Hippocampal formation (tissue), 2 donors: ENCODE measurements around the gene MAP3K5.
"Not testable (repeated sequence)": the region's sequence is repeated elsewhere in the genome, so short reads cannot be mapped to it uniquely, and the experiment has no call there.

Experiments used
- DNase-seq, 2 donors: peaks; one replicate each; lab custom pipeline; 2025; lab: John Stamatoyannopoulos, UW

Gene MAP3K5

GRCh38 chr6:136725124-136725523 is 67.2 kb downstream of the MAP3K5 start:
- no peak for DNase-seq

GRCh38 chr6:136723780-136724179 is 68.5 kb downstream of the MAP3K5 start:
- DNase-seq = no peak

- no peak for DNase-seq
These were observed 70.8 kb downstream of the MAP3K5 start for GRCh38 chr6:136721467-136721866.

GRCh38 chr6:136720045-136720770 is 72.1 kb downstream of the MAP3K5 start:
- DNase-seq = no peak

DNA sequence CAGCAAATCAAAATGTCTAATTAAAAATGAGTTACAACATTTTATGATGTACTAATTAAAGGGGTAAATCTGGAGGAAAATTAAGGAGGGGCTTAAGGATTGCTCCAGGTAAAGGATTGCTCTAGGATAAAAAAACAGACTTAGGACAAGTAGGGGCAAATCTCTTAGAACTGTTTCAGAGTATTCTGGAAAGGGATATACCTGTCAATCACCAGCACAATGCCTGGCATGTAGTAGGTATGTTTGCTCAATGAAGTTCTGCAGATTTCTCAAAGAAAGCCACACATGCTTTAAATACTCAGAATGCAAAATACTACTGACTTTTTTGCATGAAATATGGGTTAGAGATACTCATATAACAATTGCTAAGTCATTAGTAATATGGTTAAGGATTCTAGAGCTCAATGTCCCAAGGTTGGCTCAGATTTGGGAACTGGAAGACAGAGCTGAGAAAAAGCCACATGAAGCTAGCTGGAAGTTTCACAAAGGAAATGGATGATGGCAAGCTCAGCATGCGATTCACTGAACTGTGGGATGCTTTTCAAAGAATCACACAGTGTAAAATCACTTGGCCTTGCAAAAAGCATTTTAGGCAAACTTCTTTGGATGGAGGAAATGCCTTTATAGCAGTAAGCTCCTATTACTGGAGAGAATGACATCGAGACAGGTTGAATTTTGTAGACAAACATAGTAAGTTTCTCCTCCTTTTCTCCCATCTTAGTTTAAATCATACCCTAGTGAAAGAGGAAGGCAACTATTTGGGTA is 72.8 kb downstream of the MAP3K5 start:
- DNase-seq = peak in 1 of 2 donors; percentile 69

- no peak for DNase-seq
These were observed 73.8 kb downstream of the MAP3K5 start for GRCh38 chr6:136718476-136718875.

DNA sequence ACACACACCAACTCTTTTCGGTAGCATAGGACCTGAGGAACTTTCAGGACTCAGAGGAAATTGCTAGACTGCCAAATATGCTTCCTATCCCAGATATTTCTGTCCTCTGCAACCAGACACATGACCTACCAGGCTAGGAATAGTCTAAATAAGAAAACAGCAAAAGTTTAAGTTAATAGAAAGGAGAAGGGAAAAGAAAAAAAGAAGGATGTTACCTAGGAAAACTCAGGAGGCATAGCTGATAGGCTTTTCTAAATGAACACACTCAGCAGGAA is 74.6 kb downstream of the MAP3K5 start:
- DNase-seq = no peak

DNA sequence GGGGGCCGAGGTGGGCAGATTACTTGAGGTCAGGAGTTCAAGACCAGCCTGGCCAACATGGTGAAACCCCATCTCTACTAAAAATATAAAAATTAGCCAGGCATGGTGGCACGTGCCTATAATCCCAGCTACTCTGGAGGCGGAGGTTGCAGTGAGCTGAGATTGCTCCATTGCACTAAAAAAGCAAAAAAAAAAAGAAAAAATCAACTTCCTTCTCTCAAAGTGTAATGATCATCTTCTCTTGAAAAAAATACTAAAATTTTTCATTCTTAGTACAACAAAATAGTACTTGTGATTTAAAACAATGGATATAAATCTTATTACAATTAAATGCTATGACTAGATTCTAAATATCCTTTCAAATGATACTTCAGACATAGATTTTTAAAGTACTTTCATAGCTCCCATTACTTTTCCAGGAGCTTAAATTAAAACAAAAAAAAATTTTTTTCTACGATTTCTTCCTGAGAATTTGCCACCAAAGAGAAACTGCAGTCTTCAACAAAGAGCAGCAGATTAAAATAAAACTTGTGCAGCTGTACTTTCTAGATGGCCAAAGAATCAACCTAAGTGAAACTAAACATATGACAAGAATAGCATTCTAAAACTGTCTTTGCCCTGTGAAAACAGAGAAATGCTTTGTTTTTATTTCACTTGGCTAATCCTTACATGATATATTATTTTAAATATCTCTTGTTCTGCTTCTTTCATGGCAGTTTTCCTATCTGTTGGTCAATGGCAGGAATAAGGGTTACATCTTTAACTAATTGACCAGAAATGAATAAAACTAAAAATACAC is 75.2 kb downstream of the MAP3K5 start:
- DNase-seq = peak in 1 of 2 donors; percentile 11

DNA sequence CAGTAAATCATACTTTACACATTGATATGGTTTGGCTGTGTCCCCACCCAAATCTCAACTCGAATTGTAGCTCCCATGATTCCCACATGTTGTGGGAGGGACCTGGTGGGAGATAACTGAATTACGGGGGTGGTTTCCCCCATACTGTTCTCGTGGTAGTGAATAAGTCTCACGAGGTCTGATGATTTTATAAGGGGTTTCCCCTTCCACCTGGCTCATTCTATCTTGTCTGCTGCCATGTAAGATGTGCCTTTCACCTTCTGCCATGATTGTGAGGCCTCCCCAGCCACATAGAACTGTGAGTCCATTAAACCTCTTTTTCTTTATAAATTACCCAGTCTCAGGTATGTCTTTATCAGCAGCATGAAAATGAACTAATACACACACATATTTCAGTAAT is 79.6 kb downstream of the MAP3K5 start:
- not testable (repeated sequence) for DNase-seq

- DNase-seq = no peak
These were observed 80.6 kb downstream of the MAP3K5 start for GRCh38 chr6:136711644-136712043.

- no peak for DNase-seq
These were observed 81.3 kb downstream of the MAP3K5 start for GRCh38 chr6:136710877-136711552.

- DNase-seq = no peak
These were observed 82.8 kb downstream of the MAP3K5 start for GRCh38 chr6:136709429-136709828.

- DNase-seq = peak in 1 of 2 donors; percentile 13
These were observed 85.8 kb downstream of the MAP3K5 start for GRCh38 chr6:136706430-136706829.

DNA sequence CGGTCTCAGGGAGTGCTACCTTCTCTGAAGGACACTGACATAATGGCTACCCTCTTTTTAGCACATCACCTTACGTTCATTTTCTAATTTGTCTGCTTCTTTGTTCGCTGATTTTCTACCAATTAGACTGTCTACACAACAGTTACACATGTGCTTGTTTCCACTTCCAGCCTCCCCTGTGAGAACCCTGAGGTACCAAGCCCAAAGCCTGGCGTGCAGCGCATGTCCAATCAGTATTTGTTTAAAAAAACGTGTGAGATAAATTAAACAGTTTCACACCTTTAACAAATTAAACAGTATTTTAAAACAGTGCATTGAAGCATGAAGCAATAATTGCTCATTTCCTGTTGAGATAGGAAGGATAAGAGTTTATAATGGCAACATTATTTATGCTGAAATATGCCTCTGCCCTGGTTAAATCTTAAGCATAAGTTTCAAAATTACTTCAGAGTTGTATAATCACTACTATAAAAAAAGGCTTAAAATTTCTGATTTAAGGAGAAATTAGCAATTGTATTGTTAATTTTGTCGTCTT is 88.9 kb downstream of the MAP3K5 start:
- DNase-seq = no peak

- DNase-seq = no peak
These were observed 91.2 kb downstream of the MAP3K5 start for GRCh38 chr6:136701045-136701444.

- DNase-seq = no peak
These were observed 92.9 kb downstream of the MAP3K5 start for GRCh38 chr6:136699358-136699757.

- DNase-seq = no peak
These were observed 95.4 kb downstream of the MAP3K5 start for GRCh38 chr6:136696783-136697364.

- no peak for DNase-seq
These were observed 96.0 kb downstream of the MAP3K5 start for GRCh38 chr6:136696238-136696637.

GRCh38 chr6:136695412-136695811 is 96.9 kb downstream of the MAP3K5 start:
- DNase-seq = no peak

DNA sequence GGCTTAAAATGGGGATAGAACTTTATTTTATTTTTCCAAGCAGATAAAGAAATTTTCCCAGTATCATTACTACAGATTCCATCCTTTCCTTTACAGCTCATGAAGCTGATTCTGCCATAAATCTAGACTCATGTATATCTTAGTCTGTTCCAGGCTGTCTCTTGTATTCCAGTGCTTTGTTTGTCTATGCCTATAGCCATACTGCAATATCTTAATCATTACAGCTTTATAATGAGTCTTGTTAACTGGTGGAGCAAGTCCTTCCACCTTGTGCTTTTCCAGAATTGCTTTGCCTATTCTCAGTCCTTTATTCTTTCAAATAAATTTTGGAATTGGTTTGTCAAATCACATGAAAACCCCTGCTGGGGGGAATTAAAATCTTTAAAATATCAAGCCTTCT is 99.2 kb downstream of the MAP3K5 start:
- DNase-seq = no peak

DNA sequence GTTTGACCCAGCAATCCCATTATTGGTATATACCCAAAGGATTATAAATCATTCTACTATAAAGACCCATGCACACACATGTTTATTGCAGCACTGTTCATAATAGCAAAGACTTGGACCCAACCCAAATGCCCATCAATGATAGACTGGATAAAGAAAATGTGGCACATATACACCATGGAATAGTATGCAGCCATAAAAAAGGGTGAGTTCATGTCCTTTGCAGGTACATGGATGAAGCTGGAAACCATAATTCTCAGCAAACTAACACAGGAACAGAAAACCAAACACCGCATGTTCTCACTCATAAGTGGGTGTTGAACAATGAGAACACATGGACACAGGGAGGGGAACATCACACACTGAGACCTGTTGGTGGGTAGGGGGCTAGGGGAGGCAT is 104.4 kb downstream of the MAP3K5 start:
- DNase-seq = not testable (repeated sequence)
